HepG2 (cell line): ENCODE measurements around the gene ASCL2. TPM values are rescaled to one million over a fixed set of nuclear protein-coding genes. Genes with fewer than 3 reads are reported as not detected.

Source experiments
- ATAC-seq: fragments of 200-7000 bp; cut with Tn5 transposase; 3 replicates; pipeline ENCODE4 v1.9.1; 2020; ENCODE audit warnings: mild to moderate bottlenecking, moderate library complexity
- BruUV-seq: library from RNA; stranded (reverse); fragments of 400-500 nt; replicated peaks from 2 replicates; lab custom pipeline; 2021; lab: Mats Ljungman, UMichigan
- CTCF ChIA-PET: fragments of 300-600 bp; formaldehyde crosslinking; extraction: SDS; loops from one replicate; lab custom pipeline; 2021; ENCODE audit warnings: low total read pairs, inconsistent platforms, low intra/inter-chr PET ratio; lab: Yijun Ruan, JAX
- POLR2A ChIA-PET: fragments of 350-600 bp; sonication (Branson Sonifier 250); formaldehyde crosslinking; loops from one replicate; lab custom pipeline; 2020; ENCODE audit warnings: antibody characterized with exemption, inconsistent platforms; lab: Yijun Ruan, JAX
- DNase-seq: peaks from one replicate; pipeline ENCODE4 v3.0.0-alpha.2; 2015; ENCODE audit warnings: low spot score
- FAIRE-seq: peaks from 3 replicates; lab custom pipeline; 2011; peaks lifted over from hg19 to GRCh38; lab: Jason Lieb, UNC
- H2AFZ ChIP-seq: one replicate; pipeline ENCODE4 v1.6.1; 2011; ENCODE audit warnings: low read length, inconsistent platforms
- H3K27ac ChIP-seq: fragments of 300-600 bp; 3 replicates; pipeline ENCODE4 v1.8.0; 2011; ENCODE audit warnings: mixed run types, mild to moderate bottlenecking, mixed read lengths, low read length, inconsistent platforms; ENCODE audit not compliant: insufficient read depth; ENCODE audit errors: extremely low read length
- H3K27me3 ChIP-seq, 2 experiments: fragments of 200-600 bp in 1 of 2; 2 replicates in 1 of 2; 3 replicates in 1 of 2; pipeline versions ENCODE4 v1.6.0 to v1.8.0; 2011; ENCODE audit warnings: low read length in 2 of 2, mild to moderate bottlenecking in 2 of 2, moderate library complexity in 2 of 2, inconsistent platforms in 1 of 2; ENCODE audit not compliant: insufficient read depth in 2 of 2, control insufficient read depth in 1 of 2
- H3K36me3 ChIP-seq, 2 experiments: fragments of 200-600 bp in 1 of 2; replicated peaks in 1 of 2; 2 replicates in 1 of 2; 3 replicates in 1 of 2; pipeline versions ENCODE4 v1.5.1 to v1.8.0; 2011; ENCODE audit warnings: low read length in 2 of 2, inconsistent platforms in 1 of 2; ENCODE audit not compliant: insufficient read depth in 2 of 2, control insufficient read depth in 1 of 2
- H3K4me1 ChIP-seq: 2 replicates; pipeline ENCODE4 v1.5.1; 2012; ENCODE audit warnings: low read length, inconsistent platforms; ENCODE audit not compliant: insufficient read depth
- H3K4me2 ChIP-seq: 2 replicates; pipeline ENCODE4 v1.6.0; 2011; ENCODE audit warnings: low read depth, low read length, inconsistent platforms
- H3K4me3 ChIP-seq, 3 experiments: fragments of 200-600 bp in 1 of 3; sonication (generic), shearing (Covaris generic) in 1 of 3; replicated peaks in 1 of 3; 2 replicates each; pipeline ENCODE4 v1.5.1; 2011 to 2016; ENCODE audit warnings: low read length in 3 of 3, inconsistent platforms in 2 of 3, low read depth in 2 of 3, mild to moderate bottlenecking in 2 of 3, control low read depth in 1 of 3, mixed read lengths in 1 of 3; ENCODE audit not compliant: insufficient read depth in 1 of 3
- H3K79me2 ChIP-seq: one replicate; pipeline ENCODE4 v1.6.1; 2011; ENCODE audit warnings: low read length, inconsistent platforms; ENCODE audit not compliant: insufficient read depth
- H3K9ac ChIP-seq: 2 replicates; pipeline ENCODE4 v1.6.0; 2011; ENCODE audit warnings: mild to moderate bottlenecking, low read depth, low read length, inconsistent platforms; ENCODE audit not compliant: insufficient read depth
- H3K9me3 ChIP-seq: 2 replicates; pipeline ENCODE4 v1.5.1; 2012; ENCODE audit warnings: mild to moderate bottlenecking, low read length
- H4K20me1 ChIP-seq: 2 replicates; pipeline ENCODE4 v1.6.0; 2011; ENCODE audit warnings: inconsistent platforms, mild to moderate bottlenecking, low read length, moderate library complexity; ENCODE audit not compliant: insufficient read depth
- ATM ChIP-seq: fragments of 450-650 bp; IDR thresholded peaks from 2 replicates; pipeline ENCODE4 v1.7.1; 2017; ENCODE audit warnings: mild to moderate bottlenecking, borderline replicate concordance
- CENPX ChIP-seq: sonication (generic); formaldehyde crosslinking; IDR thresholded peaks from 2 replicates; pipeline ENCODE4 v1.9.0; 2021; ENCODE audit warnings: mild to moderate bottlenecking, missing genetic modification reagents, moderate library complexity
- GPN1 ChIP-seq: sonication (generic); formaldehyde crosslinking; IDR thresholded peaks from 2 replicates; pipeline ENCODE4 v1.5.1; 2020; ENCODE audit warnings: missing genetic modification reagents, borderline replicate concordance
- KDM2A ChIP-seq: sonication (generic); formaldehyde crosslinking; IDR thresholded peaks from 2 replicates; pipeline ENCODE4 v1.4.0; 2020; ENCODE audit warnings: low read depth, missing genetic modification reagents, borderline replicate concordance
- ZNF282 ChIP-seq: fragments of 450-650 bp; IDR thresholded peaks from 2 replicates; pipeline ENCODE4 v1.6.1; 2018; ENCODE audit not compliant: partially characterized antibody
- ZNF383 ChIP-seq: sonication (generic); formaldehyde crosslinking; IDR thresholded peaks from 2 replicates; pipeline ENCODE4 v1.4.0; 2020; ENCODE audit warnings: missing genetic modification reagents, mild to moderate bottlenecking, borderline replicate concordance
- ZSCAN9 ChIP-seq: IDR thresholded peaks from 2 replicates; pipeline ENCODE4 v1.6.1; 2016; ENCODE audit warnings: borderline replicate concordance
- WGBS: methylation state at CpG from one replicate; pipeline ENCODE4 v1.1.6; 2017; ENCODE audit warnings: low lambda C conversion rate; 5-methylcytosine and 5-hydroxymethylcytosine counted together
- in situ Hi-C: cut with HindIII; loops from 2 replicates; pipeline ENCODE4 v1.10.0; 2017; ENCODE audit warnings: low pct_unique_long_range_greater_than_20kb; ENCODE audit not compliant: extremely low pct_ligation_motif_present
- intact Hi-C: fragments of 100-400 bp; cut with micrococcal nuclease; formaldehyde crosslinking; loops from one replicate; pipeline ENCODE4 v1.10.0; 2022; ENCODE audit not compliant: unreplicated experiment
- polyA plus RNA-seq, 8 experiments: library from polyadenylated mRNA; depleted of rRNA in 3 of 8; stranded (reverse) in 7 of 8; unstranded in 1 of 8; fragments of >200 nt; fragmentation: Illumina TruSeq in 4 of 8; extraction: Trizol in 4 of 8; gene quantifications; 2 replicates each; pipeline versions ENCODE4 v1.2.1 to v1.2.3, GENCODE V29; 2011 to 2016; ENCODE audit warnings: low read depth in 4 of 8, missing spikeins in 1 of 8, mixed read lengths in 1 of 8; ENCODE audit not compliant: insufficient read depth in 1 of 8
- total RNA-seq, 5 experiments: library from RNA; depleted of rRNA; stranded (reverse); fragments of >200 nt; fragmentation: Illumina TruSeq; extraction: Trizol; gene quantifications; 2 replicates each; pipeline ENCODE4 v1.2.3, GENCODE V29; 2016; ENCODE audit warnings: low read depth in 1 of 5
- TF ChIP-seq, protein P1 (sequence below): sonication (generic); formaldehyde crosslinking; IDR thresholded peaks from 2 replicates; pipeline ENCODE4 v1.5.0; 2020; ENCODE audit warnings: mild to moderate bottlenecking, low read depth, missing genetic modification reagents, borderline replicate concordance
- TF ChIP-seq, protein P2 (sequence below): sonication (generic); formaldehyde crosslinking; IDR thresholded peaks from 2 replicates; pipeline ENCODE4 v1.5.0; 2020; ENCODE audit warnings: missing genetic modification reagents

The ASCL2 gene
- total and polyA plus RNA-seq, 2 of the 13 experiments (the other 11 are each of a cell fraction or from before 2014, with no cell fraction given): 0.07 TPM; not detected in 1

DNA sequence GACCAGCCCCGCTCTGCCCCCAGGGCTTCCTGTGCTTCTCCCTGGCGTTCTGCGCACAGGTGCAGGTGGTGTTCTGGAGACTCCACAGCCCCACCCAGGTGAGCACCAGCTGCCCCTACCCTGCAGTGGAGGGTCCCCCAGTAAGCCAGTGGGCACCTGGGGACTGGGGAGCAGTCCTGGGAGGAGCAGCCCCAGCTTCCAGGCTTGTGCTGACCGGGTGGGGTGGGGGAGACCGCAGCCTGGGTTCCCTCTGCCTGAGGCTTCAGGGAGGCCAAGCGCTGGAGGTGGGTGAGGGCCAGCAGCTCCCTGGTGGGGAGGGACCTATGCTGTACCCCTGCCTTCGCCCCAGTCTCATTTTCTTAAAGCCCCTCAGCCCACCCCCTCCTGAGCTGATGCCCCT lies 38.3 kb upstream of the ASCL2 start:
- H2AFZ ChIP-seq: no peak overlapping the region
- POLR2A ChIA-PET: no interaction called here
- no peak overlapping the region for H3K4me2 ChIP-seq
- TF ChIP-seq, protein P1, sequence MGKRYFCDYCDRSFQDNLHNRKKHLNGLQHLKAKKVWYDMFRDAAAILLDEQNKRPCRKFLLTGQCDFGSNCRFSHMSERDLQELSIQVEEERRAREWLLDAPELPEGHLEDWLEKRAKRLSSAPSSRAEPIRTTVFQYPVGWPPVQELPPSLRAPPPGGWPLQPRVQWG: no peak
- TF ChIP-seq ZNF383 (no peak), CENPX (CRISPR knock-in tag) (no peak)
- 0 out of 2 replicates have a peak, but pooled peaks cover 4% of the 10 kb centered on the region for H3K4me1 ChIP-seq
- 27% methylated on average over 3 of the region's 7 CpGs for WGBS
- no peaks in the 10 kb centered on the region for H4K20me1 ChIP-seq
- H3K27me3 ChIP-seq: peaks cover 9 to 22% of the 10 kb centered on the region in 2 experiments; a peak in 3 of 5 replicates
- H3K27ac ChIP-seq: no peak overlapping the region
- DNase-seq: no peak
- CTCF ChIA-PET: no interaction called here
- H3K9ac ChIP-seq: no peak overlapping the region
- H3K9me3 ChIP-seq: no peaks in the 10 kb centered on the region
- no peaks in the 10 kb centered on the region for H3K79me2 ChIP-seq
- BruUV-seq: no TSS peak
- no peak for FAIRE-seq
- no peak overlapping the region for H3K4me3 ChIP-seq
- in situ Hi-C loops: no loop called here
- ATAC-seq: no peak
- no peaks in the 10 kb centered on the region for H3K36me3 ChIP-seq
- intact Hi-C loops: no loop called here

DNA sequence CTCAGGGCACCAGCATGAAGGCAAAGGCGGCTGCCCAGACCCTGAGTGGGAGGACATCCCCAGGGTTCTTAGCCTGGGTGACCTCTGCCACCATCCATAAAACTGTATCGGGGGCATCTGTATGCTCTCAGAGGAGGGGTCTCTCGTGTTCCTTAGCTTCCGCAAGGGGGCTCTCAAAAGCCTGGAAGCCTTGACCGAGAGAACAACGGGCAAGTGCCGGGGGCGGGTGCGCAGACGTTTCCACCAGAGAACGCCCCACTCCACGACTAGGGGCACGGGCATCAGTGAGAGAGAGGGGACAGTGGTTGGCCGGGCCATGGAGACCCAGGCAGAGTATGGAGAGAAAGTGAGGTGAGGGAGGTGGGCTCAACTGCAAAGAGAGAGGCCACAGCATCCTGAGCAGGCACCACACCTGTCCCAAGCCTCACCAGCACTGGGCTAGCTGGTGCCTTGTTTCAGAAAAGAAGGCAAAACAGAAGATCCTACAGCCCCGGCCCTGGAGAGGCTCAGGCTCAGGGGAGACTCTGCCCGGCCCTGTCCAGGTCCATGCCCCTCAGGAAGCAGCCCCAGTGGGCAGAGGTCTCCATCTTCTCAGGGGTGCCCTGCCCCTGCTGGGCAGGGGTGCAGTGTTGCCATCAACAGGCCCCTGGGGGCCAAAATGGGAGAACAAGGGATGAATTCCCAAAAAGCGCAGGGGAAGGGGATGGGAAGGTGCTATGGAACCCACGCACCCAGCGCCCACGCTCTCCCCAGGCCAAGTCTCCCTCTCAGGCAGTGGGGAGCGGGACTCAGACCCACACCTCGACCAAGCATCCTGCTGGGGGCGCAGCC lies 37.3 kb upstream of the ASCL2 start:
- Histone ChIP-seq H3K79me2 (no peaks in the 10 kb centered on the region), H3K4me2 (no peak overlapping the region), H3K4me1 (peaks cover 12% of the 10 kb centered on the region; the same call in 1 of the 2 replicates), H2AFZ (no peak overlapping the region), H3K36me3 (no peaks in the 10 kb centered on the region), H3K4me3 (no peak overlapping the region), H3K27me3 (peaks cover 3 to 27% of the 10 kb centered on the region in 2 experiments; a peak in 3 of 5 replicates), H3K27ac (no peak overlapping the region), H4K20me1 (no peaks in the 10 kb centered on the region), H3K9ac (no peak overlapping the region)
- in situ Hi-C loops (no loop called here), intact Hi-C loops (no loop called here)
- CTCF ChIA-PET: interaction anchor here (5.7 kb wide), 1 partner anchor 112 kb away, joined by 87 read pairs; no protein-coding TSS in a partner anchor
- WGBS: 34% methylated on average over 13 of the region's 23 CpGs
- BruUV-seq: no TSS peak
- no peak for FAIRE-seq
- TF ChIP-seq, protein P2, sequence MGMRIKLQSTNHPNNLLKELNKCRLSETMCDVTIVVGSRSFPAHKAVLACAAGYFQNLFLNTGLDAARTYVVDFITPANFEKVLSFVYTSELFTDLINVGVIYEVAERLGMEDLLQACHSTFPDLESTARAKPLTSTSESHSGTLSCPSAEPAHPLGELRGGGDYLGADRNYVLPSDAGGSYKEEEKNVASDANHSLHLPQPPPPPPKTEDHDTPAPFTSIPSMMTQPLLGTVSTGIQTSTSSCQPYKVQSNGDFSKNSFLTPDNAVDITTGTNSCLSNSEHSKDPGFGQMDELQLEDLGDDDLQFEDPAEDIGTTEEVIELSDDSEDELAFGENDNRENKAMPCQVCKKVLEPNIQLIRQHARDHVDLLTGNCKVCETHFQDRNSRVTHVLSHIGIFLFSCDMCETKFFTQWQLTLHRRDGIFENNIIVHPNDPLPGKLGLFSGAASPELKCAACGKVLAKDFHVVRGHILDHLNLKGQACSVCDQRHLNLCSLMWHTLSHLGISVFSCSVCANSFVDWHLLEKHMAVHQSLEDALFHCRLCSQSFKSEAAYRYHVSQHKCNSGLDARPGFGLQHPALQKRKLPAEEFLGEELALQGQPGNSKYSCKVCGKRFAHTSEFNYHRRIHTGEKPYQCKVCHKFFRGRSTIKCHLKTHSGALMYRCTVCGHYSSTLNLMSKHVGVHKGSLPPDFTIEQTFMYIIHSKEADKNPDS (CRISPR knock-in tag): no peak
- TF ChIP-seq ZNF282 (no peak), KDM2A (CRISPR knock-in tag) (no peak), ZSCAN9 (CRISPR knock-in tag) (no peak), GPN1 (CRISPR knock-in tag) (no peak), ATM (no peak)
- TF ChIP-seq, all 625 proteins: peak for 0
- POLR2A ChIA-PET: no interaction called here
- ATAC-seq: no peak
- no peaks in the 10 kb centered on the region for H3K9me3 ChIP-seq
- no peak for DNase-seq
